Neural progenitor cell (in vitro differentiated cells): ENCODE results near the gene IRF5. TPM values are rescaled to one million over a fixed set of nuclear protein-coding genes. Genes with fewer than 3 reads are reported as not detected.

Experiments
- DNase-seq: peaks from one replicate; pipeline ENCODE4 v3.0.0-alpha.2; 2016; ENCODE audit warnings: low spot score
- H2AFZ ChIP-seq: fragments of 200-600 bp; sonication (generic); replicated peaks from 2 replicates; pipeline ENCODE4 v1.6.1; 2016; ENCODE audit warnings: antibody characterized with exemption
- H3F3A ChIP-seq: fragments of 200-600 bp; sonication (generic); 2 replicates; pipeline ENCODE4 v1.6.1; 2016; ENCODE audit warnings: antibody characterized with exemption, low read depth
- H3K27ac ChIP-seq: fragments of 200-600 bp; sonication (generic); 2 replicates; pipeline ENCODE4 v1.5.1; 2016; ENCODE audit warnings: mild to moderate bottlenecking
- H3K27me3 ChIP-seq: fragments of 200-600 bp; sonication (generic); 2 replicates; pipeline ENCODE4 v1.6.1; 2016; ENCODE audit warnings: mild to moderate bottlenecking, moderate library complexity
- H3K36me3 ChIP-seq: fragments of 200-600 bp; sonication (generic); 2 replicates; pipeline ENCODE4 v1.5.1; 2016
- H3K4me1 ChIP-seq: fragments of 200-600 bp; sonication (generic); 2 replicates; pipeline ENCODE4 v1.6.1; 2016; ENCODE audit warnings: mixed run types
- H3K4me2 ChIP-seq: fragments of 200-600 bp; sonication (generic); 2 replicates; pipeline ENCODE4 v1.6.1; 2016
- H3K4me3 ChIP-seq: fragments of 200-600 bp; sonication (generic); 2 replicates; pipeline ENCODE4 v1.5.1; 2016
- H3K79me2 ChIP-seq: fragments of 200-600 bp; sonication (generic); 2 replicates; pipeline ENCODE4 v1.6.1; 2016; ENCODE audit warnings: low read depth
- H3K9ac ChIP-seq: fragments of 200-600 bp; sonication (generic); 2 replicates; pipeline ENCODE4 v1.6.1; 2016
- H3K9me3 ChIP-seq: fragments of 200-600 bp; sonication (generic); 2 replicates; pipeline ENCODE4 v1.5.1; 2016; ENCODE audit warnings: low read depth
- H4K20me1 ChIP-seq: fragments of 200-600 bp; sonication (generic); 2 replicates; pipeline ENCODE4 v1.6.1; 2016; ENCODE audit warnings: low read depth
- H3K27ac Mint-ChIP-seq: 3 replicates; pipeline ENCODE4 v1.8.0; 2021; ENCODE audit warnings: mixed read lengths
- H3K27me3 Mint-ChIP-seq: 2 replicates; pipeline ENCODE4 v1.8.0; 2022; ENCODE audit warnings: low read depth, mild to moderate bottlenecking, inconsistent platforms, moderate library complexity, mixed read lengths; ENCODE audit not compliant: insufficient read depth
- H3K36me3 Mint-ChIP-seq: 3 replicates; pipeline ENCODE4 v1.8.0; 2021; ENCODE audit warnings: mixed read lengths
- H3K4me1 Mint-ChIP-seq: 3 replicates; pipeline ENCODE4 v1.8.0; 2021; ENCODE audit warnings: mixed read lengths
- H3K4me3 Mint-ChIP-seq: 3 replicates; pipeline ENCODE4 v1.8.0; 2021; ENCODE audit warnings: mild to moderate bottlenecking, moderate library complexity, mixed read lengths
- H3K9me3 Mint-ChIP-seq: 3 replicates; pipeline ENCODE4 v1.8.0; 2020; ENCODE audit warnings: mixed read lengths
- CTCF ChIP-seq: fragments of 200-600 bp; sonication (generic); IDR thresholded peaks from 2 replicates; pipeline ENCODE4 v1.5.1; 2017; ENCODE audit warnings: antibody characterized with exemption, mild to moderate bottlenecking
- EZH2 ChIP-seq: fragments of 200-600 bp; sonication (generic); IDR thresholded peaks from 2 replicates; pipeline ENCODE4 v1.6.1; 2017; ENCODE audit warnings: antibody characterized with exemption, mild to moderate bottlenecking, moderate library complexity
- EZH2phosphoT487 ChIP-seq: fragments of 200-600 bp; sonication (generic); IDR thresholded peaks from 2 replicates; pipeline ENCODE4 v1.6.1; 2017; ENCODE audit warnings: antibody characterized with exemption
- total RNA-seq: library from RNA; depleted of rRNA; stranded (reverse); fragments of >200 nt; gene quantifications from 2 replicates; pipeline ENCODE4 v1.2.3, GENCODE V29; 2015; ENCODE audit warnings: low replicate concordance

IRF5 gene
- total RNA-seq: 0.22 and 0.28 TPM in 2 replicates

GRCh38 chr7:128937647-128938543 is at the start of gene IRF5:
IRF5 (plus strand) TSS chr7:128937927; CDS start chr7:128942082, 4,155 bp downstream.
- no peaks in the 10 kb centered on the region for H3K4me1 ChIP-seq
- peaks cover 6% of the 10 kb centered on the region for H3F3A ChIP-seq
- no peak within 1 kb of the TSS for H3K27ac ChIP-seq
- peaks cover 49% of the 10 kb centered on the region for H3K27me3 Mint-ChIP-seq
- H3K4me3 Mint-ChIP-seq: peak within 1 kb of the TSS; percentile 79
- H3K79me2 ChIP-seq: no peaks in the 10 kb centered on the region
- TF ChIP-seq EZH2phosphoT487: peak; percentile 75
- no peak for TF ChIP-seq CTCF
- TF ChIP-seq EZH2: peak; percentile 85
- no peaks in the 10 kb centered on the region for H3K9me3 ChIP-seq
- H3K27me3 ChIP-seq: peaks cover 66% of the 10 kb centered on the region
- H3K27ac Mint-ChIP-seq: no peak within 1 kb of the TSS
- H3K4me2 ChIP-seq: peak within 1 kb of the TSS; percentile 98
- peak within 1 kb of the TSS; percentile 51 for H2AFZ ChIP-seq
- H3K36me3 Mint-ChIP-seq: peaks cover 4% of the 10 kb centered on the region
- peaks cover 4% of the 10 kb centered on the region for H3K9me3 Mint-ChIP-seq
- H3K36me3 ChIP-seq: no peaks in the 10 kb centered on the region
- DNase-seq: peak; percentile 64
- peaks cover 15% of the 10 kb centered on the region for H3K4me1 Mint-ChIP-seq
- H3K9ac ChIP-seq: no peak within 1 kb of the TSS
- H4K20me1 ChIP-seq: no peaks in the 10 kb centered on the region
- peak within 1 kb of the TSS; percentile 68 for H3K4me3 ChIP-seq

- Histone ChIP-seq H3K9me3 (no peaks in the 10 kb centered on the region), H3K4me3 (no peak overlapping the region), H3K4me2 (no peak overlapping the region), H3F3A (peaks cover 14% of the 10 kb centered on the region), H3K36me3 (no peaks in the 10 kb centered on the region), H4K20me1 (no peaks in the 10 kb centered on the region), H3K4me1 (no peaks in the 10 kb centered on the region), H3K9ac (no peak overlapping the region), H3K79me2 (no peaks in the 10 kb centered on the region), H2AFZ (no peak overlapping the region), H3K27me3 (peaks cover 25% of the 10 kb centered on the region), H3K27ac (no peak overlapping the region)
- Mint-ChIP-seq H3K36me3 (no peaks in the 10 kb centered on the region), H3K4me1 (peaks cover 10% of the 10 kb centered on the region), H3K27ac (no peak overlapping the region), H3K4me3 (no peak overlapping the region), H3K27me3 (peaks cover 13% of the 10 kb centered on the region), H3K9me3 (no peaks in the 10 kb centered on the region)
- TF ChIP-seq EZH2phosphoT487 (no peak), CTCF (no peak), EZH2 (no peak)
- no peak for DNase-seq
These were observed 49.5 kb upstream of the IRF5 start for GRCh38 chr7:128888039-128888755.

- H3K9me3 ChIP-seq: no peaks in the 10 kb centered on the region
- Mint-ChIP-seq H3K36me3 (no peaks in the 10 kb centered on the region), H3K27ac (no peak overlapping the region), H3K27me3 (peaks cover 13% of the 10 kb centered on the region), H3K4me1 (peaks cover 6% of the 10 kb centered on the region), H3K4me3 (no peak overlapping the region), H3K9me3 (no peaks in the 10 kb centered on the region)
- no peak overlapping the region for H3K4me2 ChIP-seq
- H4K20me1 ChIP-seq: no peaks in the 10 kb centered on the region
- H3F3A ChIP-seq: peaks cover 14% of the 10 kb centered on the region
- no peaks in the 10 kb centered on the region for H3K79me2 ChIP-seq
- H2AFZ ChIP-seq: no peak overlapping the region
- H3K4me3 ChIP-seq: no peak overlapping the region
- H3K9ac ChIP-seq: no peak overlapping the region
- H3K27ac ChIP-seq: no peak overlapping the region
- TF ChIP-seq CTCF (no peak), EZH2phosphoT487 (no peak), EZH2 (no peak)
- no peaks in the 10 kb centered on the region for H3K36me3 ChIP-seq
- DNase-seq: no peak
- H3K4me1 ChIP-seq: no peaks in the 10 kb centered on the region
- H3K27me3 ChIP-seq: peaks cover 25% of the 10 kb centered on the region
These were observed 49.0 kb upstream of the IRF5 start for GRCh38 chr7:128888756-128889095.
